Activated CD8-positive, alpha-beta memory T cell treated with anti-CD3 and anti-CD28 coated beads, Interleukin-2, amount 50 U/mL, for 24 hours (primary cell): ENCODE measurements around the gene ANKEF1.

Experiments
- DNase-seq: peaks from one replicate; pipeline ENCODE4 v3.0.0-alpha.2; 2020; ENCODE audit errors: extremely low read depth

Gene ANKEF1

DNA sequence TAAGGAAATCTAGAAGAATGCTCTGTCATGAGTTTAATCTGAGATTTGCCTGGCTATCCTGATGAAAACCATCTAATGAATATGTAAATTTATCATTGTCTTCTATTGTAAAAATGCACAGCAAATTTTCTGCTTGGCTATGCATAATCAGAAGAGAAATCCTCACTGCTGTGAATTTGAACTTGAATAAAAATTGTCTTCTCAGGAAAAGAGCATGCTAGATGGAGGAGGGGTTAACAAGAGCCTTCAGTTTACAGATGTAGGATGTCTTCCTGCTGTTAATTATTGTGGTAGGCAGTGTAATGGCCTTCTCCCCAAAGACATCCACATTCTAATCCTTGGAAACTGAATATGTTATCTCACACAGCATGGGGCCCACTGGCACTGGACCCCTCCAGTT lies 45.8 kb downstream of the ANKEF1 start:
- DNase-seq = no peak

DNA sequence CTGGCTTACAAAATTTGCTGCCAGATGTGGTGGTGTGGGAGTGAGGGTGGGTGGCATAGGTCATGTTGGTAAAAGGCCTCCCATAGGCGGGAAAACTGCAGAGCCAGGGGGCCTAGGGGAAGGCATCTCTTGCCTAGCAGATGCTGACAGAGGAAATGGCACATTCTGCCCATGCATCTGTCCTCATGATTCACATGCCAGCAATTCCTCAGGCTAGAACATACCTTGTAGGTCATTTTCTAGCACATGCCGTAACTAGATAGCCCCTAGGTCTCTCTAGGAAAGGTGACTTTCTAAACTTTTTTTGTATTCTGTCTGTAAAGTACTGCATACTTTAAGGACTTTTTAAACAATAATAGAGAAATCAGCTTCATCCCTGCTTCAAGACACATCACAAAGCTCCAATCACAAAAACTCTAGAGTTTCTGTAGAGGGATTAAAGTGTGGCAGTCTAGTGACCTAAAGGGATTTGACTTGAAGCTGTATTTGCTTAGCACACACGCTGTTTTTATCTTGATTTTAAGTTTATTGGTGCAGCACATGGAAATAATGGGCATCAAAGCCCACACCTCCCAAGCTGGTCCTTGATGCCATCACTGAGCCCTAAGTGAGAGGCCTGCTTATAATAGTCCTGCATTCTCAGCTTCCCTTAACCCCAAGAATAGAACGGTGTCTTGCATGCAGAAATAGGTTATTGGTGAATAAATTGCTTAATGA lies 55.2 kb downstream of the ANKEF1 start:
- no peak for DNase-seq

DNA sequence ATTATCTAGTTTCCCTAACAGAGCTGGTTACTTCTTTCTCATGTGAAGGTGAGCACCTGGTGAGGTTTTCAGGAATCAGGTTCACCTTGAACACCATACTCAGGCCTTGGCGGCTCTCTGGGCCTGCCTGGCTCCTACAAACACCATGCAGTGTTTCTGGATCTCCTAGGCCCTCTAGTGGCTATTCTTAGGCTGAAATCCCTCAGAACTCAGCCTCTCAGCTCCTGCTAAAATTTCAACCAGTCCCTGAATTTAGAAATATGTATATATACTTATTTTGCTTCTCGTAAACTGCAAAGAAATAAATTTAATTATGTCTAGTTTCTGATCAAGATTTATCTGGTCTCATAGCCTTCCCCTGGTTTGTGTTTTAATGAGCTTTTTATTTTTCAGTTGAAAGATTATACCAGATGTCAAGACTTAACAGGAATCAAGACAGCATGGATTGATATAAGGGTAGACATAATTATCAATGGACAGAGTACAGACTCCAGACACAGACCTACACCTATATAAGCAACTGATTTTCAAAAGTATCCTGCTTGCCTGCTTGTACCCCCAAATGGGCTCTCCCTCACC lies 55.9 kb downstream of the ANKEF1 start:
- no peak for DNase-seq

DNA sequence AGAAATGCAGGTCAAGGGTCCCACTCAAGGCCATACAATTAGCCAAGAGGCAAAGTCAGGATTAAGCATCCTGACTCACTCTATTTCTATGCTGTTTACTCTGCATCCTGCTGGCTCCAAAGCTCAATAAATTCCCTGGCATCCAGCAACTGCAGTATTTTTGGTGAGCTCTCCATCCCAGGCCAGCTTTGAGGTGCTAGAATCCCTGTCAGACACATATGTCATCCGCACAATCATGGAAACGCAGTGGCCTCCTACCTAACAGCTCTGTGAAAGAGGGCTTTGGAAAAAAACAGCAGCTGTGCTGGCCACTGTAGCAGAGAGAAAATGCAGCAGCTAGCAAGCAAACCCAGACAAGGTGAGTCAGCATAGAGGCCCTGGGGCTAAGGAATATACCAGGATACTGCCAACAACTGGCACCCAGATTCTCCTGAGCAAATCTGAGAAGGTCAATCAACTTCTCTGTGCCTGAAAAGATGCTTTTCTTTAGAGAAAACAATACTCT lies 58.4 kb downstream of the ANKEF1 start:
- DNase-seq = no peak

DNA sequence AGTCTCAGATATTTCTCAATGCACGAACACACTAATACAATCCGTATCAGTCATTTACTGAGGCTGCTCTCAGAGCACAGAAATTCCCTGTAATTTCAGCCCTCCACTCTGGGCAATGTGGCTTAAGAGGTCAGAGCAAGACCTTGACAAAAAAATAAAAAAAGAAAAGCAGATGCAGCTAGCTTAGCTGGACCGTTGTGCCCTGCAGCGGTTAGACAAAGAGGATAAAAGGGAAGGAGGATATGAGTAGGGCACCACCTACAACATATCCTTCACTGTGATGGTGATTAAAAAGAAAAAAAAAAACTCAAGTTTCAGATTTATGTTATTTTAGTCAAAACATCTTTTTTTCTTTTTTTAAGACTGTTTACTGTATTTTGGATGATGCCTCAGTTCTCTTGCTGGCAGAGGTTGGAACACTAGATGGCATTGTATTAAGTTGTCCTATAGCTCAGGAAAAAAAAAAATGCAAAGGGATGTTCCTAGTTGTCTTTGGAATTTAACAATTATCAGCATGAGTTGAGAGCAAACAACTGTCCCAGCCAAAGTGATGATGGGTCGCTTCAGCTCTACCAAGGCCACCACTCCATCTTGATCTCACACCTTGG lies 59.9 kb downstream of the ANKEF1 start:
- DNase-seq = no peak

DNA sequence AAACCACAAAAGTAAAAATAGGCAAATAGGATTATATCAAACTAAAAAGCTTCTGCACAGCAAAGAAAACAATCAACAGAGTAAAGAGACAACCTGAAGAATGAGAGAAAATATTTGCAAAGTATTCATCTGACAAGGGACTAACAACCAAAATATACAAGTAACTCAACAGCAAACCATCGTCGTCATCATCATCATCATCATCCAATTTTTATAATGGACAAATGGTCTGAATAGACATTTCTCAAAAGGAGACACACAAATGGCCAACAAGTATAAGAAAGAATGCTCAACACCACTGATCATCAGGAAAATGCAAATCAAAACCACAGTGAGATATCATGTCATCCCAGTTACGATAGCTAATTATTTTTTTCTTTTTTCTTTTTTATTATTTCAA lies 62.0 kb downstream of the ANKEF1 start:
- DNase-seq = no peak

DNA sequence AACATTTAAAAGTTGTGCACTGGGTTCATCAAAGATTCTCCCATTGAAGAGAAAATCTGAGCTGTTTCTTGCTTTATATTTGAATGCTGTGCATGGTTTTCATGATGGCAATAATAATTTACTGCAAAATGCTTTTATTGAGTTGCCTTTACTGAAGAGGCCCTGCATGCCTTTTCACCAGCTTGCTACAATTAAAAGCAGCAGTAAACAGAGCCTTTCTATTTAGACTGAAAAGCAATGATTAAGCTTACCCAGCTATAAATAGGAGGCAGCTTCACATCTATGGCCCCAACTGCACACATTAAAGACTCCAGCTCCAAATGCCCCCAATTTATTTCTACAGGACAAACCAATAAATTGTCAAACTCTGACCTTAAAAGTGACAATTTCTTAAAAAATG lies 70.3 kb downstream of the ANKEF1 start:
- no peak for DNase-seq
